Eye (tissue), 1 donor: ENCODE data around the gene ARL4D.
"Not testable (repeated sequence)": the region's sequence is repeated elsewhere in the genome, so short reads cannot be mapped to it uniquely, and the experiment has no call there.

Source experiments
- DNase-seq: peaks from one replicate; pipeline ENCODE4 v3.0.0-alpha.2; 2015

The ARL4D gene

DNA sequence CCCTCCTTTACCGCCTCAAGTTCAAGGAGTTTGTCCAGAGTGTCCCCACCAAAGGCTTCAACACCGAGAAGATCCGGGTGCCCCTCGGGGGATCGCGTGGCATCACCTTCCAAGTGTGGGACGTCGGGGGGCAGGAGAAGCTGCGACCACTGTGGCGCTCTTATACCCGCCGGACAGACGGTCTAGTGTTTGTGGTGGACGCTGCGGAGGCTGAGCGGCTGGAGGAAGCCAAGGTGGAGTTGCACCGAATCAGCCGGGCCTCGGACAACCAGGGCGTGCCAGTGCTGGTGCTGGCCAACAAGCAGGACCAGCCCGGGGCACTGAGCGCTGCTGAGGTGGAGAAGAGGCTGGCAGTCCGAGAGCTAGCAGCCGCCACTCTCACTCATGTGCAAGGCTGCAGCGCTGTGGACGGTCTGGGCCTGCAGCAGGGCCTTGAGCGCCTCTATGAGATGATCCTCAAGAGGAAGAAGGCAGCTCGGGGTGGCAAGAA is 1.1 kb downstream of the ARL4D start:
- DNase-seq = no peak

DNA sequence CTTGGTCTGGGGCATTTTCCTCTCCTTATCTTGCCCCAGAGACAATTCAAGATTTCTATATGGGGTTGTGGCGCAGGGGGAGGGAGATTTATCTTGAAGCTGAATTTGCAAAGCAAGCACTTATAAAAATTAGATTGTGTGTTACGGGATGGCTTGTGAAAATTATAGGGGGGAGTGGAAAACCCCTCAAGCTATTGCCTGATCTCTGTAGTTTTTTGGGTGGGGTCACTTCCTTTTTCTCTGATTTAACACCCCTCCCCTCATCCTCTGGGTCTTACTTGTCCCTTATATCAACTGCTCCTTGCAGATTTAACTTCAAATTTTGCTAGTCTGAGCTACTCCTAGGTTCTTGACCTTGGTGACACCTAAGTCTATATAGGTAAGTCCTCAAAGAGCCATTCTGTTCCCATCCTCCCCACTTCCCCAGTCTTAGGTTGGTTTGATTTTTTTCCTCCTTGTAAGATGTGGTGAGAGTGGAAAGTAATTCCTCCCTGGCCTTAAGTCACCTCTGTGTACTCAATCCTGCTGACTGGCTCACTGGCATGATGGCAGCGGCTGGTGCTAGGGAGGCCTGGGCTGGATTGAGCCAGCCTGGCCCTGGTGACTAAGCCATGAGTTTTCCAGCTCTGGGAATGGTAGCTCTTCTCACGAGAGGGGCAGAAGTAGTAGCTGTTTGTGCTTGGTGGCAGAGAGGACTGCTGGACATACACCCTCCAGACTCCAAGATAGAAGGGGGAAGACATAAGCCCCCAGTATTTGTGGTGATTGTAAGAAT is 2.3 kb downstream of the ARL4D start:
- no peak for DNase-seq

DNA sequence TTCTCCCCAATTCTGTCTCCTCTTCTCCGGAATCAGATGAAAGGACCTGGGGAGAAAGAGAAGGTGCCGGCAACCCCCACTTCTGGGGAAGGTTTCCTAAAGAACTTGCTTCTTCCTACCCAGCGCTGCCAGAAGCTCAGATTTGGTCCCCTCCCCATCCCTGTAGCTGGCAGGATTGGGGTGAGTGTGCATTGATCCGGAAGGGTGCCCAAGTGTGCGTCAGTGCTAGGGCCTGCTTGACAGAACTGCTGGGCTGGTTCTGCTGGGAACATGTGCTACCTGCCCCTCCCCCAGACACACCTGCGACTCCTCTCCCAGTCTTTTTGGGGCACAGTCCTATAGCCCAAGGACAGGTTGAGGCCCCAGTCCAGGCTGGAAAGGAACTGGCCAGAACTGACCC is 3.3 kb downstream of the ARL4D start:
- no peak for DNase-seq

DNA sequence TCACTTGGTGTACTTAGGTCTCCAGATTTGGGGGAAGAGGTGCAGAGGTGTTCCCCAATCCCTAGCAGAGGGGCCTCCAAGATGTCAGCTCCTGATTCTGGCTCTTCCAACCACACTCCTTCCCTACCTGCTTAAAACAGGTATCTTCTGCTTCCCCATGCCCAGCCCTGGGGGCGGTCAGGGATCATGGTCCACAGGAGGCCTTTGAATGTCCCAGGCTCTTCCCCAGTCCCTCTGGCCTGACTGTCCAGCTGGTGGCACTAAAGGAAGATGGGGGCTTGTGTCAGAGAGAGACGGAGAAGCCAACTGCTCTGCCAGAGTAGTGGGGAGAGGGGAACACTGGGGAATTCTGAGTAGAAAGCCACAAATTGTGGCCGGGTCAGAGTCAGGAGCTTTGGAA is 3.8 kb downstream of the ARL4D start:
- DNase-seq = no peak

DNA sequence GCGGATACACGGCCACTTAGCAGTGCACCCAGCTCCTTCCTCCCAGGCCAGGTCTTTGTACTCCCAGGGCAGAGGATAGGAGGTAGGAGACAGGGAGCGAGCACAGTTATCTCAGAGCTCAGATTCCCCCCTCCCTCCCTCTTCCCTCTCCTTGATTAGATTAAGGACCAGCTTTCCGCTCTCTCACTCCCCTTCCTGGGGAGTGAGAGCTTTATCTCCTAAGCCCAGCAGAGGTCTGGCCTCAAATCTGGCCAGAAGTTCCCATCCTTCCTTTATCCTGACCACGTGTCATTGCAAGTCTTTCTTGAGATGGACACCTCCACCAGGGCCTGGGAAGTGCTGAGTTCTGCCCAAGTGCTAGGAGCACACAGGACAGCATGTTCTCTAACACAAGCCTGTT is 5.1 kb downstream of the ARL4D start:
- DNase-seq = no peak

DNA sequence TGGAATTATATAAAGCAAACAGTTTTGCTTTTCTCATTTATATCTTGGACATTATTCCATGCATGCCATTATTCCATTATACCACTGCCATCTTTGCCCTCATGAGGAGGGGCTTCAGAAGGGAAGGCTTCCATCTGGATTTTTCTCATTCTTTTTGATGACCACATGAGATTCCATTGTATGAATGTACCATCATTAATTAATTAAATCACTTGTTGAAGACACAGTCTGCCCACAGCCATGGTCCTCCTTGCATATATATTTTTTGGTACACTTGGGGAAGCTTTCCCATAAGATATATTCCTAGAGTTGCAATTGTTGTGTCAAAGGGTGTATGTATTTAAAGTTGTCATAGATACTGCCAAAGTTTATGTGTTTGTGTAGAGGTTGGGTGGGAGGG is 7.1 kb downstream of the ARL4D start:
- DNase-seq = no peak

DNA sequence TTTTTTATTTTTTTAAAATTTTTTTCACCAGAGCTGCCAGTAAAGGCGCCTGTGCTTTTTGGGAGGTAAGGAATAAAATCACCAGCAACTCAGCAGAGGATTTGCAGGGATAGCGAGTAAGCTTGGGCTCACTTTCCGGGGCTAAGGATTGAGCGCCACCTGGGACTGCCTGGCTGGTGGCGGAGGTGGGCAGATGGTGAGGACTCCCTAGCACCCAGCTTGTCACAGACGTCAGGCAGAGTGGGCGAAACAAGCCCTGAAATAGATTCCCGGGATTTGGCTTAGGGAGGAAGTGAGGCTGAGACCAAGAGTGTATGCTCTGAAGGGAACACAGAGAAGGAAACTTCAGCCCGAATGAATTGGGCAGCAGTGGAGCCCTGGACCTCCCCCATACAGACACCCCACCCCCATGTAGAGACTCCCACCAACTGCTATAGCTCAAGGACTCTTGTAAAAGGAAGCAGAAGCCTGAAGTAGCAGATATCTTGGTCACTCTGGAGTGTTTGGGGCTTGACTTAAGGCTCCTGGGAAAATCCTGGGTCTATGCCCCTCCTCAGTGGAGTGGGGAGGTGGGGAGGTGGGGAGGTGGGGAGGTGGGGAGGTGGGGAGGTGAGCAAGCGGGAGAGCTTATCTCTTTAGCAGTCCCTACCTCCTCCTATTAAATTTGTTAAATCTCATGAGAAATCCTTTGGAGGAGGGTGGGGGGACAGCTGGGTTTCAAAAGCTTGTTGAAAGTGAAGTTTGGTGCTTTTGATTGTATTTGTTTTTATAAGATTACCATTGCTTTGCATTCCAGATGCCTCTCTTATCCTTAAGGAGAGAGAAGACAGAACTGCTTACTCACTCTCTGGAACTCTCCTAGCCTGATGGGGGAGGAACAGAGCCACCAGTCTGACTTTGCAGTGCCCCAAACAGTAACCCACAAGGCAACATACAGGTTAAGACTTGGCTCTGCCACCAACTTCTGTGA is 8.2 kb downstream of the ARL4D start:
- no peak for DNase-seq

DNA sequence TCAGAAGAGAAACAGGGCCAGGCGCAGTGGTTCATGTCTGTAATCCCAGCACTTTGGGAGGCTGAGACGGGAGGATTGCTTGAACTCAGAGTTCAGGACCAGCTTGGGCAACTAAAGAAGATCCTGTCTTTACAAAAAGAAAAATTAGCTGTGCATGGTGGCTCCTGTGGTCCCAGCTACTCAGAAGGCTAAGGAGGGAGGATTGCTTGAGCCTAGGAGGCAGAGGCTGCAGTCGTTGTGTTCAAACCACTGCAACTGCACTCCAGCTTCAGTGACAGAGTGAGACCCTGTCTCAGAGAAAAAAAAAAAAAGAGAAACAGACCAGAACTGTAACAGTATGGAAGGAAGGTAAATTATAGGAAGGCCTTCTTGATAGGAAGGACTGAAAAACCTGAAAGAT is 10.3 kb downstream of the ARL4D start:
- no peak for DNase-seq

DNA sequence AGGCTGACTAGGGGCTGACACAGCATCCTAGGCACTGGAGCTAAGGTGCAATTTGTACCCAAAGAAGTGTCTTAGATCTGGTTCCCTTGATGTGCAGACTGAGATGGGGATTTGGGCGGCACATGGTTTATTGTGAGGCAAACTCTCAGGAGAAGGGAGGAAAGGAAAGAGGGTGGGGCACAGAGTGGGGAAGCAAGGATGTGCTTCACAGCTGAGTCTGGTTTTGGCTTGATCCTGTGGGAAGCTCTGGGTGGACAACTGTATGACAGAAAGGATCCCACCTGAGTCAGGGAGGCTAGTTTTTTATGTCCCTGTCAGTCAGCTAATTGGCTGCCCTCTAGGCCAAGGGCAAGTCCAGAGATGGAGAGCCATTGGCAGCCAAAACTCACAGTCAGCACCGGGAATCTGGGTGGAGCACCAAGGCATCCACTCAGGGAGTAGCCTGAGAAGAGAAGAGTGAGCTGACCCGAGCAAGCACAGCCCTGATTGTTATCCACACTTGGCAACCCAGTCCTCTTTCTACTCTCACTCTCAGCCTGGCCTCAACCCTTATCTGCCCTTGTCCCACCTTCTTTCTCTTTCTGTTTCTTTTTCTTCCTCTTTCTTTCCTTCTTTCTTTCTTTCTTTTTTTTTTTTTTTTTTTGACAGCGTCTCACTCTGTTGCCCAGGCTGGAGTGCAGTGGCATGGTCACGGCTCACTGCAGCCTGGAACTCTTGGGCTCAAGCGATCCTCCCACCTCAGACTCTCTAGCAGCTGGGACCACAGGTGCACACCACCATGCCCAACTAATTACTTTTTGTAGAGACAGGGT is 12.0 kb downstream of the ARL4D start:
- DNase-seq = no peak

DNA sequence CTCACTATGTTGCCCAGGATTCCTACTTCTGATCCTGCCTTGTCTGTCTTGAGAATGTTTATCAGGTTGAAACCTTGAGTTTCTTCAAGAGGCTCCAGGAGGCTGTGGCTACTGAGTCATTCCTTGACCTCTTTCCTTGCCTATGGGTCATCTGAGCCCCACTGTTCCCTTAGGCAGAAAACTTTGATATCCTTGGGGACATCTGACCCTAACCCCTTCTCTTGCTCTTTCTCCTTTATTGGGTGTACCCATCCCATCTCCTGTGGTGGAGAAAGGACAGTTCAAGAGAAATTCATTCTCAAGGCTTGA is 12.5 kb downstream of the ARL4D start:
- no peak for DNase-seq

DNA sequence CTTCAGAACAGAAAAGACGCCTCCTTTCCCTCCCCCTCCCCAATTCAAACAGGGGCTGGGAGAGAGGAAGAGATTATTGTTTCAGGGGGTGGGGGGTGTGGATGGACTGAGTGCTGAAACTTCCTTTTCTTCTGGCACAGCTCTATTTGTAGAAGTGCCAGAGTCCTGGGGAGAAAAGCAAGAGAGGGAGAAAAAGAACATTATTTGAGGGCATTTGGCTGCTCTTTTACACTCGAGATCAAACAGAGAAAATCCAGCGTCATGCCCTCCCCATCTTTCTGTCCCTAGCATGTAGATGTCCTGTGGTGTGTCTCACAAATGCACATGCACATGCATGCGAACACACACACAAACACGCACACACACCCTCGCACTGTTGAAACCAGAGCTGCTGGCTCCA is 13.0 kb downstream of the ARL4D start:
- DNase-seq = no peak

DNA sequence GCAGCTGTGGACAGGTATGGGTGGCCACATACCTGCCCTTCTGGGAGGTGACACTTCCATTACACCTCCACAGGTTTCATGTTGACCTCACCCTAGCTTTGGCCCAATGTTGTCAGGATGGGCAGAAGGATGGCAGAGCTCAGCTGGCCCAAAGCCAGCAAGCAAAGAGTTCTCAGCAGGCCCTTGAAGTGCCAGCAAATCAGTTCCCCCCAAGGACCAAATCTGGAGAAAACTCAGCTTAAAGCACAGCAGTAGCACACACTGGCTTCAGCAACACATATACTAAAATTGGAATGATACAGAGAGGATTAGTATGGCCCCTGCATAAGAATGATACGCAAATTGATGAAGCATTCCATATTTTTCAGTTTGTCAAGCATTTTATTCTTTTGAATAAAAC is 13.4 kb downstream of the ARL4D start:
- no peak for DNase-seq

DNA sequence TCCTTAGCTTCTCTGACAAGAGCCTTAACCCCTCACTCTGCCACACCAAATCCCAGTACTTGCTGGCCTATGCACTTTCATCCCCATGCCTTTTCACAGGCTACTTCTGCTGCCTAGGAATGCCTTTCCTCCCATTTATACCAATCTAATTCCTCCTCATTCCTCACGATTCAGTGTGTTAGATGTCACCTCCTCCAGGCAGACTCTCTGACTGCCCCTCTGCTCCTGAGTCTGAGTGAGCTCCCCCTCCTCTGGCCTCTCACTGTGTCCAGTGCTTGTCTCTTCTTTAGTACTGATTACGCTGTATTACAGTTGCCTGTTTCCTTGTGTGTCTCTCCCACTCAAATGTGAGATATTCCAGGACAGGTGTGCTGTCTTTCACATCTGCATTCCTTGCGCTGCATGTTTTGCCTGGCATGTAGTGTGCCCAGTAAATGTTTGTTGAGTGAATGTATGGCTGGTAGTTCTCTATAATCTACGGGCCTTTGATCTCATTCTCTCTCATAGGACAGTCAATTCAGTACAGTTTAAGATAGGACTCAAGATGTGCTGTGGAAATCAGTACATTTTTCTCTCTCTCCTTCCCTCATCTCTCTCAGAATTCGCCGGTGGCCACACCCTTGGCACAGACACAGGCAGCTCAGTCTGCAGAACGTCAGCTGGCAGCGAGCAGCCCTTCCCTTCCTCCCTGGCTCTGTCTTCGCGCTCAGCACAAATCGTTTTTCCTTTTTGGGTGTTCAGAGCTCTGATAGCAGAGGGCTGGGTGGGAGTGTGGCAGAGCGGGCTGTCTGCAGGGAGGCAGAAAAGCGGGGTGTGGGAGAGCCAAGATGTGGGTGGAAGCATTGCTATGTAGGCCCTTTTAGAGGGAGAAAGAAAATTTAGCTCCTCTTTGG is 18.5 kb downstream of the ARL4D start:
- DNase-seq = no peak

DNA sequence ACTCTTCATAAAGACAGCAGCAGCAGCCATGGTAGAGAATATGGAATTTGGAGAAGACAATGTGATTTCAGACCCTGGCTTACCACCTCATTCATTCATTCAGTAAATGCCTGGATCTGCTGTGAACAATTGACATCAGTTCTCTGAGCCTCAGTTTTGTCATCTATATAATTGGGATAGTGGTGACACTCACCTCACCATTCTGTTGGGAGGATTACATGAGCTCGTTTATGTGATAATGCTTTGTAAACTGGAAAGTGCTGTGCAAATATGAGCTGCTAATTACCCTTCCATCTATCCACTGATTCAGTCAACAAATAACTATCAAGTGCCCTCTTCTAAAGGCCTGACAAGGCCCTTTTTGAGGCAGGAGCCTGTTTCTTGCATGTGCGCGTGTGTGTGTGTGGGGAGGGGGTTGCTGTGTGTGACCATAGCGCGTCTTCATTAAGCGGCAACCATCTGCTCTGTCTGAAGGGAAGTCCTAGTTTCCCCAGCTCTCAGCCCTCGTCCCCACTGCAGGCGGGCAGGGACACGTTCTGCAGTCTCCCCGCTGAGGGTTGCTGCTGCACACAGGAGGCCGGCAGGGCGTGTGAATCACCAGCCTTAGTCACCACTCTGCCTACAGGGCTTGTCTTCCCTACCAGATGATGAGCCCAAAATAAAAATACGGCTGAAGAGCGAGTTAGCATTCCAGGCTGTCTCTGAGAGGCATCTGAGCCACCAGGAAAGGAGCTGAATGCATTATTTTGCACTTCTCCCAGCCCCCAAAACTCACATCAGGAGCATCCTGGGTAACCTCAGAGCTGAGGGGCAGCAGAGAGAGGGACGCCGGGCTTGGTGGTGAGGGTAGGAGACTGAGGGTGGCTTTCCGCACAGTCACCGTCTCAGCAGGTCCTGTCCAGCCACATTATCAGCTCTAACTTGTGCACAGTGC is 19.9 kb downstream of the ARL4D start:
- DNase-seq = peak; percentile 84

DNA sequence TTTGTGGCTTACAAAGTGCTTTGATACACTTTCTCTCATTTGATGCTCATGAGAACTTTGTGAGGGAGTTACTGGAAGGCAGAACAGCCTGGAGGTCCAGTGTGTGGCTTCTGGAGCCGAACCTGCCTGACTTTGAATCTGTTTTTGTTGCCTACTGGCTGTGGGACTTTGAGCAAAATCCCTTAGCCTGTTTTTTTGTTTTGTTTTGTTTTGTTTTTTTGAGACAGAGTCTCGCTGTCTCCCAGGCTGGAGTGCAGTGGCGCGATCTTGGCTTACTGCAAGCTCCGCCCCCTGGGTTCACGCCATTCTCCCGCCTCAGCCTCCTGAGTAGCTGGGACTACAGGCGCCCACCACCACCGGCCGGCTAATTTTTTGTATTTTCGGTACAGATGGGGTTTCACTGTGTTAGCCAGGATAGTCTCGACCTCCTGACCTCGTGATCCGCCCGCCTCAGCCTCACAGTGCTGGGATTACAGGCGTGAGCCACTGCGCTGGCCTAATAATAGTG is 20.6 kb downstream of the ARL4D start:
- not testable (repeated sequence) for DNase-seq

DNA sequence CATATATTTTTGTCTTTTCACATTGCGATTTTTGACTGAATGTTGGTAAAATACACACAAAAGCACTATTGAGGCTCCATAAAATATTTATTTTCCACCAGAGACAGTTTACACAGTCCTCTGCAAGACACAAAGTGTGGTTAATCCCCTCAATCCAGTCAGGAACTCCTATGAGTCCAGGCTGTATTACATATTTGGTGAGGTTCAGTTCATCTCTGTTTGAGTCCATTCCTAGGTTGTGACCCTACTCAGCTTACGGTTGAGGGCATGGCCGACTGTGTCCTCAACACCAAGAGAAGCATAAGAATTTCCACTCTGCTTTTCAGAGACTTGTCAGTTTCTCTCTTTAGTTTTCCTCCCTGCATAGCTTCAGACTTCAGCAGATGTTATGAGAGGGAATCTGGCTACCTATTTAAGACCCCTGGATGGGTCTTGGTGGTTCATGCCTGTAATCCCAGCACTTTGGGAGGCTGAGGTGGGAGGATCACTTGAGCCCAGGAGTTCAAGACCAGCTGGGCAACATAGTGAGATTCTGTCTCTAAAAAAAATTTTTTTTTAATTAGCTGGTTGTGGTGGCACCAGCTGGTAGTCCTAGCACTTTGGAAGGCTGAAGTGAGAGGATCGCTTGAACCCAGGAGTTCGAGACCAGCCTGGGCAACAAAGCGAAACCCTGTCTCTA is 25.1 kb downstream of the ARL4D start:
- no peak for DNase-seq

DNA sequence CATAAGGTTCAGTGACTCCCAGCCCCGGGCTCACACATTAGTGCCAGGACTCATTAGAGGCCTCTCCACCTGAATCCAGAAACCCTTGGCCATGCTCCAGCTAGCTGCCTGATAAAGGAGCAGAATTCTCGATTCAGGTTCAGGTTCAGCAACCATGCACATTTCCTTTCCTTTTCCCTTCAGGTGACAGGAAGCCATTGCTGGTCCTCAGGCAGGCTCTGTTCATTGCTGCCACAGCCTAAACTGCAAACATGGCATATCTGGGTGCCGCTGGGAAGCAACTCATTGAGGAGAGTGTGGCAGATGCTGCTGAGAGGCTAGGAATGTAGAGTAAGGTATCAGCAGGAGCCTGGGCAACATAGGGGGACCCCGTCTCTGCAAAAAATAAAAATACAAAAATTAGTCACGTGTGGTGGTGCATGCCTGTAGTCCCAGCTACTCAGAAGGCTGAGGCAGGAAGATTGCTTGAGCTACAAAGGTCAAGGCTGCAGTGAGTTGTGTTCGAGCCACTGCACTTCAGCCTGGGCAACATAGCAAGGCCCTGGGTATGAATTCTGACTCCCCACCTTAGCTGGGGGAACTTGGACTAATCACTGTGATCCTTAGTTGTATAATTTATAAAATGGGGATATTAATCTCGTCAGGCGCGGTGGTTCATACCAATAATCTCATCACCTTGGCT is 28.7 kb downstream of the ARL4D start:
- no peak for DNase-seq

DNA sequence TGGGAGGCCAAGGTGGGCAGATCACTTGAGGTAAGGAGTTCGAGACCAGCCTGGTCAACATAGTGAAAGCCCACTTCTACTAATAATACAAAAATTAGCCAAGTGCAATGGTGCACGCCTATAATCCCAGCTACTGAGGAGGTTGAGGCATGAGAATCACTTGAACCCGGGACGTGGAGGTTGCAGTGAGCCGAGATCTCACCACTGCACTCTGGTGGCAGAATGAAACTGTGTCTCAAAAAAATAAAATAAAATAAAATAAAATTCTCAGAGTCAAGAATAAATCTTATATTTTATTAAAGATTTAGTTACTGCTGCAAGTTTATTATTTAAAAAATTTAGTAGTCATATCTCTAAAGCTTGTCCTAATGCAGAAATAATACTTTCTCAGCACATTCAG is 29.7 kb downstream of the ARL4D start:
- no peak for DNase-seq

DNA sequence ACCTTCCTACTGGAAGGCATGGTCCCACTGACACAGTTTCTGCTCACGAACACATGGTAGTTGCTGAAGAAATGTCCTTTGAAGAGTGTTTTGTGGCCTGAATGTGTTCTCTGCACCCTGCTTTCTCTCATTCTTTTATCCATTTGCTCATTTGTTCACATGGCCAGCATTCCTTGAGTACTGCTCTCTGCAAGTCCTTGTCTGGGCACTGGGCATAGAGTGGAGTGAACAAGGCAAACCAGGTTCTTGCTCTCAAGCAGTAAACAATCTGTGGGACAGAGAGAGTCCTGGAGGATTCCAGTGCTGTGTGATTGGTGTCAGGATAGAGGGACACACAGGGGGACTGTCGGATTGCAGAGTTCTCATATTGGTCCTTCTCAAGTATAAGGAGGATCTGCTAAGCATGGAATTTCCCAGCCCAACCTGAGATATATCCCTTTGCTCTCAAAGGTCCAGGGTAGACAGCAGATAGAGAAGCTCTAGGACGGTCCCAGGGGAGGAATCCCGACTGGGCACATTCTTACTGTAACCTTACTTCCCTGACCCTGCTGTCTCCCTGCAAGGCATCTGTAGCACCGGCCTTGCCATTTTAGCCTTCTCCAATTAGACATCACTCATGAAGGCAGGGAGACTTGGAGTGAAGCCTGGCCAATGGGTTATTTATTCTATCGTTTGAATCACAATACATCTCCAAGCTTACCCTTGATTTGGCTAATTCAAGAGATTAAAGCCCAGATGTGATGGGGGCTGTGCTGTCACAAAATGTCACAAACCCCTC is 32.3 kb downstream of the ARL4D start:
- no peak for DNase-seq
